HG02798 (cell line): ENCODE measurements around the gene FANCD2.
"Not testable (repeated sequence)": the region's sequence is repeated elsewhere in the genome, so short reads cannot be mapped to it uniquely, and the experiment has no call there.

Source experiments
- ATAC-seq: cut with Tn5 transposase; IDR thresholded peaks from one replicate; pipeline ENCODE4 v1.9.1; 2021; ENCODE audit warnings: mild to moderate bottlenecking; ENCODE audit not compliant: unreplicated experiment, poor library complexity

The FANCD2 gene

GRCh38 chr3:10011631-10012030 is 14.6 kb upstream of the FANCD2 start:
- ATAC-seq: no peak

- ATAC-seq: no peak
Observed at GRCh38 chr3:10012106-10012505, 14.1 kb upstream of the FANCD2 start.

GRCh38 chr3:10015461-10015904 is 10.8 kb upstream of the FANCD2 start:
- ATAC-seq: no peak

GRCh38 chr3:10017636-10018292 is 8.5 kb upstream of the FANCD2 start:
- ATAC-seq: no peak

GRCh38 chr3:10018806-10019205 is 7.4 kb upstream of the FANCD2 start:
- ATAC-seq: not testable (repeated sequence)

GRCh38 chr3:10019326-10019725 is 6.9 kb upstream of the FANCD2 start:
- no peak for ATAC-seq

GRCh38 chr3:10021856-10022775 is 4.1 kb upstream of the FANCD2 start:
- ATAC-seq: no peak

- ATAC-seq: no peak
Observed at GRCh38 chr3:10023587-10024310, 2.5 kb upstream of the FANCD2 start.

- ATAC-seq: no peak
Observed at GRCh38 chr3:10025205-10026083, 793 bp upstream of the FANCD2 start.

- ATAC-seq: no peak
Observed at GRCh38 chr3:10041034-10041433, 14.8 kb downstream of the FANCD2 start.

- ATAC-seq: no peak
Observed at GRCh38 chr3:10047876-10048275, 21.6 kb downstream of the FANCD2 start.

GRCh38 chr3:10053054-10053453 is 26.8 kb downstream of the FANCD2 start:
- ATAC-seq: not testable (repeated sequence)

GRCh38 chr3:10055097-10055496 is 28.9 kb downstream of the FANCD2 start:
- no peak for ATAC-seq

GRCh38 chr3:10070077-10070476 is 43.8 kb downstream of the FANCD2 start:
- ATAC-seq: not testable (repeated sequence)

- no peak for ATAC-seq
Observed at GRCh38 chr3:10074666-10075065, 48.4 kb downstream of the FANCD2 start.

GRCh38 chr3:10081871-10082270 is 55.6 kb downstream of the FANCD2 start:
- ATAC-seq: no peak

- ATAC-seq: no peak
Observed at GRCh38 chr3:10085738-10086137, 59.5 kb downstream of the FANCD2 start.

- no peak for ATAC-seq
Observed at GRCh38 chr3:10088256-10088655, 62.0 kb downstream of the FANCD2 start.

GRCh38 chr3:10090179-10090578 is 63.9 kb downstream of the FANCD2 start:
- no peak for ATAC-seq

- ATAC-seq: not testable (repeated sequence)
Observed at GRCh38 chr3:10090774-10091173, 64.5 kb downstream of the FANCD2 start.
